H9 (cell line): ENCODE results near the gene LRCOL1. TPM values are rescaled to one million over a fixed set of nuclear protein-coding genes. Genes with fewer than 3 reads are reported as not detected.

ENCODE experiments used
- DNase-seq: peaks from one replicate; pipeline ENCODE4 v3.0.0-alpha.2; 2017
- H2AFZ ChIP-seq: one replicate; pipeline ENCODE4 v1.6.1; 2013; ENCODE audit warnings: mild to moderate bottlenecking, low read length, control low read depth, moderate library complexity
- H2AK5ac ChIP-seq: 2 replicates; pipeline ENCODE4 v1.6.1; 2013; ENCODE audit warnings: low read length, control low read depth, mixed read lengths; ENCODE audit not compliant: insufficient read length
- H2BK120ac ChIP-seq: one replicate; pipeline ENCODE4 v1.6.1; 2013; ENCODE audit warnings: low read depth, mild to moderate bottlenecking, low read length, control low read depth, inconsistent platforms; ENCODE audit not compliant: poor library complexity, severe bottlenecking
- H2BK12ac ChIP-seq: 2 replicates; pipeline ENCODE4 v1.6.1; 2013; ENCODE audit warnings: low read length, control low read depth, mixed read lengths, low read depth; ENCODE audit not compliant: insufficient read length
- H2BK15ac ChIP-seq: 2 replicates; pipeline ENCODE4 v1.6.1; 2013; ENCODE audit warnings: low read depth, low read length, control low read depth
- H2BK20ac ChIP-seq: one replicate; pipeline ENCODE4 v1.6.1; 2013; ENCODE audit warnings: low read depth, mild to moderate bottlenecking, low read length, control low read depth, inconsistent platforms; ENCODE audit not compliant: poor library complexity, severe bottlenecking
- H2BK5ac ChIP-seq: 2 replicates; pipeline ENCODE4 v1.6.1; 2013; ENCODE audit warnings: low read length, control low read depth, mixed read lengths; ENCODE audit not compliant: insufficient read length
- H3K14ac ChIP-seq: 2 replicates; pipeline ENCODE4 v1.6.1; 2013; ENCODE audit warnings: low read length, control low read depth; ENCODE audit not compliant: insufficient read depth
- H3K18ac ChIP-seq: 2 replicates; pipeline ENCODE4 v1.6.1; 2013; ENCODE audit warnings: low read depth, mild to moderate bottlenecking, mixed read lengths, low read length, control low read depth; ENCODE audit not compliant: insufficient read length
- H3K23ac ChIP-seq: 2 replicates; pipeline ENCODE4 v1.6.1; 2013; ENCODE audit warnings: low read length, control low read depth, mixed read lengths, low read depth; ENCODE audit not compliant: insufficient read length
- H3K23me2 ChIP-seq: 2 replicates; pipeline ENCODE4 v1.6.1; 2013; ENCODE audit warnings: low read depth, mild to moderate bottlenecking, mixed read lengths, low read length, control low read depth; ENCODE audit not compliant: insufficient read length, poor library complexity, severe bottlenecking
- H3K27ac ChIP-seq: 2 replicates; pipeline ENCODE4 v1.5.1; 2013; ENCODE audit warnings: low read length, control low read depth, mixed read lengths, low read depth; ENCODE audit not compliant: insufficient read length
- H3K27me3 ChIP-seq: 2 replicates; pipeline ENCODE4 v1.6.1; 2013; ENCODE audit warnings: low read length, control low read depth, inconsistent platforms; ENCODE audit not compliant: insufficient read depth
- H3K4ac ChIP-seq: 2 replicates; pipeline ENCODE4 v1.6.1; 2013; ENCODE audit warnings: low read depth, mild to moderate bottlenecking, control low read depth, inconsistent platforms, low read length, moderate library complexity
- H3K4me1 ChIP-seq: 2 replicates; pipeline ENCODE4 v1.6.1; 2013; ENCODE audit warnings: low read length, control low read depth, inconsistent platforms; ENCODE audit not compliant: insufficient read depth
- H3K4me2 ChIP-seq: 2 replicates; pipeline ENCODE4 v1.6.1; 2013; ENCODE audit warnings: low read length, control low read depth, mixed read lengths; ENCODE audit not compliant: insufficient read length, insufficient read depth
- H3K56ac ChIP-seq: 2 replicates; pipeline ENCODE4 v1.6.1; 2013; ENCODE audit warnings: low read depth, mild to moderate bottlenecking, mixed read lengths, low read length, control low read depth; ENCODE audit not compliant: insufficient read length
- H3K79me1 ChIP-seq: 2 replicates; pipeline ENCODE4 v1.6.1; 2013; ENCODE audit warnings: low read depth, mild to moderate bottlenecking, moderate library complexity, low read length, control low read depth, inconsistent platforms; ENCODE audit not compliant: insufficient read depth, poor library complexity, severe bottlenecking
- H3K79me2 ChIP-seq: 2 replicates; pipeline ENCODE4 v1.6.1; 2013; ENCODE audit warnings: low read length, control low read depth, inconsistent platforms; ENCODE audit not compliant: insufficient read depth
- H3K9ac ChIP-seq: 2 replicates; pipeline ENCODE4 v1.6.1; 2013; ENCODE audit warnings: low read length, control low read depth, mixed read lengths; ENCODE audit not compliant: insufficient read length; ENCODE audit errors: extremely low read depth
- H3K9me3 ChIP-seq: one replicate; pipeline ENCODE4 v1.6.1; 2013; ENCODE audit warnings: low read depth, low read length, inconsistent platforms; ENCODE audit not compliant: control insufficient read depth
- H3T11ph ChIP-seq: one replicate; pipeline ENCODE4 v1.6.1; 2013; ENCODE audit warnings: mild to moderate bottlenecking, low read length, control low read depth, inconsistent platforms
- H4K20me1 ChIP-seq: one replicate; pipeline ENCODE4 v1.6.1; 2013; ENCODE audit not compliant: control insufficient read depth, insufficient read length, insufficient read depth
- H4K5ac ChIP-seq: 2 replicates; pipeline ENCODE4 v1.6.1; 2013; ENCODE audit warnings: low read depth, mild to moderate bottlenecking, mixed read lengths, low read length, control low read depth; ENCODE audit not compliant: insufficient read length
- H4K8ac ChIP-seq: replicated peaks from 2 replicates; pipeline ENCODE4 v1.6.1; 2013; ENCODE audit warnings: low read length, control low read depth, mixed read lengths, low read depth; ENCODE audit not compliant: insufficient read length
- H4K91ac ChIP-seq: 2 replicates; pipeline ENCODE4 v1.6.1; 2013; ENCODE audit warnings: low read depth, mild to moderate bottlenecking, moderate library complexity, mixed read lengths, low read length, control low read depth; ENCODE audit not compliant: insufficient read length
- H3K27ac Mint-ChIP-seq, 3 experiments: 2 replicates in 2 of 3; 3 replicates in 1 of 3; pipeline ENCODE4 v1.8.0; 2020 to 2021; ENCODE audit warnings: mixed read lengths in 3 of 3, mild to moderate bottlenecking in 1 of 3, moderate library complexity in 1 of 3
- H3K27me3 Mint-ChIP-seq: 2 replicates; pipeline ENCODE4 v1.8.0; 2021; ENCODE audit warnings: low read depth, mild to moderate bottlenecking, moderate library complexity, mixed read lengths
- H3K36me3 Mint-ChIP-seq, 3 experiments: 2 replicates in 2 of 3; 3 replicates in 1 of 3; pipeline ENCODE4 v1.8.0; 2020 to 2021; ENCODE audit warnings: low read depth in 3 of 3, mixed read lengths in 3 of 3; ENCODE audit not compliant: insufficient read depth in 1 of 3
- H3K4me1 Mint-ChIP-seq, 2 experiments: 2 replicates each; pipeline ENCODE4 v1.8.0; 2020; ENCODE audit warnings: mixed read lengths in 2 of 2
- H3K4me3 Mint-ChIP-seq, 2 experiments: 2 replicates in 1 of 2; 3 replicates in 1 of 2; pipeline ENCODE4 v1.8.0; 2020 to 2021; ENCODE audit warnings: mild to moderate bottlenecking in 2 of 2, mixed read lengths in 2 of 2, moderate library complexity in 1 of 2
- H3K9me3 Mint-ChIP-seq, 2 experiments: 2 replicates in 1 of 2; 3 replicates in 1 of 2; pipeline ENCODE4 v1.8.0; 2020; ENCODE audit warnings: mild to moderate bottlenecking in 2 of 2, mixed read lengths in 2 of 2, moderate library complexity in 1 of 2
- CTCF ChIP-seq: fragments of 200-600 bp; sonication (generic); conservative IDR thresholded peaks from 3 replicates; pipeline ENCODE4 v1.8.0; 2021; ENCODE audit warnings: antibody characterized with exemption, mild to moderate bottlenecking
- WGBS: extraction: QIAGEN DNeasy Blood & Tissue Kit; methylation state at CpG from one replicate; pipeline ENCODE4 v1.1.7; 2013; ENCODE audit warnings: missing lambda C conversion rate, low lambda C conversion rate, mixed read lengths; ENCODE audit not compliant: insufficient read length; ENCODE audit errors: extremely low coverage; 5-methylcytosine and 5-hydroxymethylcytosine counted together
- total RNA-seq: library from RNA; stranded (reverse); gene quantifications from 2 replicates; pipeline ENCODE4 v1.2.1, GENCODE V29; 2021

LRCOL1 gene
- total RNA-seq, 1 experiment from 2014 or later: not detected

DNA sequence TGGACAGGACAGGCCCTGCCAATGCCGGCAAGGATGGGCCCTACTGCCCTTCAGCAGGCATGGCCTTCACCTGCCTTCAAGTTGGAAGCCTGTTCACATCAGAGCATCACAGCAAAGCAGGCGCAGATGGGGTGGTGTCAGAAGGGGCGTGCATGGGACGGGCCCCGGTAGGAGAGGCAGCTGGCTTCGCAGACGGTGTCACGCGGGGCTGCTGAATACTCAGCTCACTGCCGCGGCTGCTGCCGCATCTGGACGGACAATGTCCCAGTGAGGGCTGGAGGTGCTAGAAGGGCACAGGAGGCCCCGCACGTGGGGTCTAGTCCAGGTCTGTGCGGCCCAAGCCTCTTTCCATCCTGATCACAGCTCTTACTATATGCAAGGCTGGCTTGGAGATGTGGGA lies 42.1 kb downstream of the LRCOL1 start:
- WGBS: no CpG with 5 or more reads among the region's 16 CpGs

More for the DNA sequence above, 42.1 kb downstream of the LRCOL1 start:
- no peaks in the 10 kb centered on the region; the same call in 1 of the 2 replicates for H3K27me3 ChIP-seq
- H2BK20ac ChIP-seq: no peak overlapping the region
- no peak for TF ChIP-seq CTCF
- H4K91ac ChIP-seq: no peak overlapping the region
- H3T11ph ChIP-seq: no peak overlapping the region
- H3K9me3 ChIP-seq: no peaks in the 10 kb centered on the region
- no peak overlapping the region for H4K8ac ChIP-seq
- peaks cover 7% of the 10 kb centered on the region; the same call in 1 of the 2 replicates for H3K79me2 ChIP-seq
- H3K23ac ChIP-seq: no peak overlapping the region
- no peaks in the 10 kb centered on the region for H3K4me1 ChIP-seq
- no peak overlapping the region for H3K14ac ChIP-seq
- H2BK15ac ChIP-seq: no peak overlapping the region
- no peak overlapping the region for H2AFZ ChIP-seq
- no peaks in the 10 kb centered on the region for H3K9me3 Mint-ChIP-seq
- H3K79me1 ChIP-seq: no peaks in the 10 kb centered on the region
- no peak overlapping the region for H2BK120ac ChIP-seq
- peaks cover 4% of the 10 kb centered on the region for H4K20me1 ChIP-seq
- no peak overlapping the region for H3K9ac ChIP-seq
- H2BK12ac ChIP-seq: no peak overlapping the region
- H3K4ac ChIP-seq: no peak overlapping the region
- H3K36me3 Mint-ChIP-seq: peaks cover 15 to 32% (median 22%) of the 10 kb centered on the region in 3 experiments
- DNase-seq: no peak
- no peak overlapping the region for H3K18ac ChIP-seq
- H3K23me2 ChIP-seq: no peaks in the 10 kb centered on the region
- H3K4me1 Mint-ChIP-seq: no peaks in the 10 kb centered on the region
- no peak overlapping the region for H4K5ac ChIP-seq
- H3K4me3 Mint-ChIP-seq: no peak overlapping the region
- no peak overlapping the region for H3K27ac ChIP-seq
- no peak overlapping the region for H2BK5ac ChIP-seq
- H3K4me2 ChIP-seq: no peak overlapping the region
- no peak overlapping the region for H3K27ac Mint-ChIP-seq
- peaks cover 13% of the 10 kb centered on the region for H3K27me3 Mint-ChIP-seq
- no peak overlapping the region for H3K56ac ChIP-seq
- no peak overlapping the region for H2AK5ac ChIP-seq
